Stimulated activated CD8-positive, alpha-beta memory T cell treated with anti-CD3 and anti-CD28 coated beads, Interleukin-4, amount 100 ng/mL, for 48 hours (primary cell): ENCODE data around the gene PLA2G6.

Source experiments
- DNase-seq: peaks from one replicate; pipeline ENCODE4 v3.0.0-alpha.2; 2020

PLA2G6 gene

DNA sequence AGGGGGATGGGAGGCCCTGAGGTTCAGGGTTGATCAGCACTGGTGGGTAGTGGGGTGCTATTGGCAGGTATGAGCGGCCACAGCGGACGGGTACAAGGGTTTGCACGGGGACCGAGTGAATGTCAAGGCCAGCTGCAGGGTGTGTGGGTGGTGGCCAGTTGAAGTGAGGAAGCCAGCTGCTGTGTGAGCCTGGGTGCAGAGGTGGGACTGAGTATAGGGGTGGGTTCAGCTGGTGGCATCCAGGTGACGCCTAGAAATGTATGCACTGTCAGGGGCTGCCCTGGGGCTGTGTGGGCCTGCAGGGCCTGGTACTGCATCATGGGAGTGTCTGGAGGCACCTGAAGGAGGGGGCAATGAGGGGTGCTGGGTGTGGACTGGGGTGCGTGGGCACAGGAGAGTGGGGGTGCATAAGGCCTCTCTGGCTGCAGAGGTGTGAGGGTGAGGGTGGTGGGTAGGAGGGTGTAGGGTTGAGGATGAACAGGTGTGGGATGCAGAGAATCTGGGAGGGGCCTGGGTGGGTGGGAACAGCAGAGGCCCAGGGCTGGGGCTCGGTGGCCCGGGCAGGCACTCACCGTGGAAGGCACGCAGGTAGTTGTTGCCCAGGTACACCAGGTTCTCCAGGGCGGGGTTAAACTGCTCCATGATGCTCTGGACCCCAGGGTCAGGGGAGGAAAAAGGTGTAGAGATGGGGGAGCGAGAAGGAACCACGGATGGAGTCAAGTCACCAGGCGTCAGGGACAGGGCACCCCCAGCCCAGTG lies 72.9 kb downstream of the PLA2G6 start:
- DNase-seq = no peak

DNA sequence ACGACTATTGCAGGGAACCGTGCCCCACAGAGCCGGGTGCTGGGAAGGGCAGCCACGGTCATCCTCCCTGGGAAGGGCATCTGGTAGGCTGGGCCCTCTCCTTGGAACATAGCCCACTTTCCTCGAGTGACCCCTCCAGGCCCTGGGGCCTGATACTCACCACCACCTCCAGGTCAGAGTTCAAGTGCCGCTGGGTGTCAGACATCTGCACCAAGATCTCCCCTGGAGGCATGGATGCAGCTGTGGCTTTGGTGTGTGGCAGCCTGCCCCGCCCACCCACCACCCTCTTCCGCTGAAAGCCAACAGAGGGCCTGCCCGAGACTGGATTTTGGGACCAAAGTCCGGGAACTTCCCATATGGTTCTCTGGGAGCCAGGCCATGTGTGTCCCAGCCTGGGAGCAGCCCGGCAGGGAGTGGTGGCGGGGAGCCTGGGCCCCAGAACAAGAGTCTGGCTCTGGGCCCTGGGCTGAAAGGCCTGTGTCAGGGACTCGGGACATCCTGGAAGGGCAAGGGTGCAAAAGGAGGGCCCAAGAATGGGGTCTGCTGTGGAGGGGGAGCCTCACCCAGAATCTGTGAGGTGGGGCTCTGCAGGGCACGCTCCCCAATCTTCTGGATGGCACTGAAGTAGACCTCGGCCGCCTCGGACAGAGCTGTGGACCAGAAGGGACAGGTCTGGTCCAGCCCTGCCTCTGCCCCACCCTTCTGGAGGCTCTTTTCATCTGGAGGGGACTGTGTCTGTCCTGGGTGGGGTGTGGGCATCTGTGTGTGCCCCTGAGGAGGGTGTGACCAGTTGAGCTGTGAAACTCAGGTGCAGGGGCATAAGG lies 73.7 kb downstream of the PLA2G6 start:
- no peak for DNase-seq

DNA sequence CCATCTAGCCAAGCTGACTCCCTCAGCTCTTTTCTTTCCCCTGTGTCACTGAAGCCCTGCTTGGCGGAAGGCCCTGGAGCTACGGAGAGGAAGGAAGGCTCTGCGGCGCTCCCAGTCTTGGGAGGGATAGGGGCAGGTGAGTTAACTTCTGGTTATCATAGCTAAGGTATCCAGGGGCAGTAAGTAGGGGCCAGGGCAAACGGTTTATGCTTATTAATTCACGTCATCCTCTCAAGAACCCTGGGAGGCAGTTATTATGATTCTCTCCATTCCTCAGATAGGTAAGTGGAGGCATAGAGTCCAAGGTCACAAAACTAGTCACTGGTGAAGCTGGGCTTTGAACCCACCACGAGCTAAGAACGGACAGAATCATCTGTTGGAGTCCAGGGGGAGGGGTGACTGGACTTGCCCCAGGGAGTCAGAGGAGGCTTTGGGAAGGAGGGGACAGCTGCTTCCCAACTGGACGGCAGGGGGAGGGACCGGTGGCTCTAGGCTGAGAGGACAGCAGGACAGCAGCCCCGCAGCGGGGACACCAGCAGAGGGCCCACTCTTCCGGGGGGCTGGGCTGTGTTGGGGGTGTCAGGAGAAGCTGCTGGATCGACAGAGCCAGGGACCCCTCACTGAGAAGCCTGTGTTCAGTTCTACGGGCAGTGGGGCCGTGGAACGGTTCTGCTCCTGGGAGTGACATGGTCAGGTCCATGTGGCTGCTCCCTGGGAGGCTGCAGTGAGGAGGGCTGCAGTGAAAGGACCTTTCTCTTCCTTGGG lies 74.6 kb downstream of the PLA2G6 start:
- no peak for DNase-seq

DNA sequence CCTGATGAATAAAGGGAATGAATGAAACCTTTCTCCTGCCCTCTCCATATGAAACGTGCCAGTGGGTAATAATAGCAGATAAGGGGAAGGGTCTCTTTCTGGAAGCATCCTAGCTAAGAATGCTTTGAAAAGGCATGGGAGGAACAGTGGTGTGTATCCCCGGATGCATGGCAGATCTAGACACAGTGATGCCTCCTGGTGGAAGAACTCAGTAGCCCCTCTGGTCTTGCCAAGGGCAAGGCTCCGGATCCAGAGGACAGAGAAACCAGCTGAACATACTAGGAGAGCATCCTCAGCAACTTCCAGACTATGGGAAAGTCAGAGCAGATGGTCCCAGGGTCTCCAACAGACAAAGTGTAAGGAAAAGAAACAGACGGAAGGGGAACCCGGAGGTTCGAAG lies 77.5 kb downstream of the PLA2G6 start:
- DNase-seq = no peak

DNA sequence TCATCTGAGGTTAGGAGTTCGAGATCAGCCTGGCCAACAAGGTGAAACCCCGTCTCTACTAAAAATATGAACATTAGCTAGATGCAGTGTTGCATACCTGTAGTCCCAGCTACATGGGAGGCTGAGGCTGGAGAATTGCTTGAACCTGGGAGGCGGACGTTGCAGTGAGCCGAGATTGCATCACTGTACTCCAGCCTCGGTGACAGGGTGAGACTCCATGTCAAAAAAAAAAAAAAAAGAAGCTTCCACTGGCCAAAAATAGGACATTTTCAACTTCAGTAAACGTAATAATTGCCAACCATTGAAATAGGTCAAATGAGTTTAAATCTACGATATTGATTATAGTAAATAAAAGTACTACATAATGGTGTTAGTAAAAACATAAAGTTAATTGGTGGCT lies 78.0 kb downstream of the PLA2G6 start:
- no peak for DNase-seq

DNA sequence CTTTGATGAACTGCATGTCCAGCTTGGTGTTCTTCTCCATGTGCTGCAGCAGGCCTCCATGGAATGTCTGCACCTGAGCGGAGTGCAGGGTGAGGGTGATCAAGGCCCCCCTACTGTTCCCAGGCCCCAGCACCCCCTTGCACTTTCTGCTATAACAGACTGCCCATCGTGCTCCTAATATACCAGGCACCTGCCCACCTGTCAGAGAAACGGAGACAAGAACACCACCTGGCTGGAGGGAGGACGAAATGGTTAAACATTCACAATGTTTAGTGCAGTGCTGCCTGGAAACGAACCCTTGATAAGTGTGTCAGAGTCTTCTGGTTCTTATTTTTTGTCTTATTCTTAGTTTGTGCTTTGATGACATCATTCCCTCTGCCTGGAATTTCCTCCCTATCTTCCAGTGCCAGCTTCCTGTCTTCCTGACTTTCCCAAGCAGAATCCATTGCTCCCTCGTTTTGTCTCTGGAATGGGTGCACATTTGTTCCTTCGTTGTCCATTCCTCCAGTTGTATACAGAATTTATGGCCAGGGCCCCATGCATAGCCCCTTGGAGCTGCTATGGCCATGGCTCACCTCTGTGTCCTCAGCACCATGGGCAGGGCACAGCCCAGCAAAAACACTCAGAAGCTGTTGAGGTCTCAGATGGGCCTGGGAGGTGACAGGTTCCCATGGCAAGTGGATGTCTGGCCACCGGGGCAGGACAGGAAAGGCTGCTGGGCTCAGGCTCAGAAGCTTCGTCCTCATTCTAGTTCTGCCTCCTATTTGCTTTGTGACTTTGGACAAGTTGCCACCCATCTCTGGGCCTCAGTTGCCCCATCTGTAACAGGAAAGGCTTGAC lies 83.0 kb downstream of the PLA2G6 start:
- DNase-seq = no peak

DNA sequence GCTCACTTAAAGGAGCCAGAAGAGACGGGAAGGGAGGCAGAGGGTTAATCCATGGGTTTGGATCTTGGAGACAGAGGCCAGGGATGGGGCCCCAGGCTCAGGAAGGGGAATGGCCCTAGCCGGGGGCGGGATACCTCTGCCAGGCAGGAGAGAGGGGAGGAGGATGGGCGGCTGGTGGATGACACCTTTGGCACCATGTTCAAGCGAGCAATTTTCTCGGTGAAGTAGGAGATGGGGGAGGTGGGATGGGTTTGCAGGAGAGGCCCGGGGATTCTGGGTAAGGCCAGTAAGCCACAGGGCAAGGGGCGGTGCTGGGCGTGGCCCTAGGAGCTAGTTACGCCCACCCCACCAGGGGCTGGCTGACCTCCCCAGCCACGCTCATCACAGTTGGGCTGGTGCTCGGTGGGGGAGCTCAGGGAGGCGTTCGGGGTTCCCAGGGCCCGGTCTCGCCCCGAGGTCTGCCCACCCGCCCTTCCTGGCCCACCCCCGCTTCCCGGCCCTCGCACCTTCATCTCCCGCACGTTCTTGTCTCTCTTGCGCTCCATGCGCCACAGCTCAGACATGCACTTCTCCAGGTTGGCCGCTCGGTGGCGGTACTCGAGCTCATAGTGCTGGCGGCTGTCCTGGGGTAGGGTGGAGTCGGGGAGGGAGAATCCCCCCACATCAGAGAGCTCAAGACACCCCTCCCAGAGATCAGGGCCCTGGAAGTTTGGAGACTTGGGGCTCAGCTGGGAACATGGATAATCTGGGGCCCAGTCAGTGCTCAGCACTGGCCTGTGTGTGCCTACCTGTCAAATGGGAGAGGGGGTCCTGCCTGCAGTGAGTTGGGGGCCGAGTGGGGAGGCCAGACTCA lies 83.8 kb downstream of the PLA2G6 start:
- no peak for DNase-seq

DNA sequence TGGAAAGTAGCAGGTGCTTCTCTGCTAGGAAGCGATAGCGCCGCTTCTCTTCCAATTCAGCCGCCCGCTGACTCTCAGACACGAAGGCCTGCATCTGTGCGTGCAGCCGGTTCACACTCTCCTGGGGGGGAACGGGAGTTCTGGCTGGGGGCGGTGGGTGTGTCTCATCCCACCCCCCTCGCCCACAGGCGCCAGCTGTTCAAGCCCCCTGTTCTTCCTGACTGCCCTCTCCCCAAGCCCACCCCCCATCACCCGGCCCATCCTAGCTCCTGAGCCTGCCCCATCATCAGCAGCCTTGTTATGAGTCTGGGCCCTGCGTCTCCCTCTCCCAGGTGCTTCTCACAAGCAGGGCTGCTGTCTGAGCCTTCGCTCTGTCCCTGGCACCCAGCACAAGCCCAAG lies 84.6 kb downstream of the PLA2G6 start:
- no peak for DNase-seq

DNA sequence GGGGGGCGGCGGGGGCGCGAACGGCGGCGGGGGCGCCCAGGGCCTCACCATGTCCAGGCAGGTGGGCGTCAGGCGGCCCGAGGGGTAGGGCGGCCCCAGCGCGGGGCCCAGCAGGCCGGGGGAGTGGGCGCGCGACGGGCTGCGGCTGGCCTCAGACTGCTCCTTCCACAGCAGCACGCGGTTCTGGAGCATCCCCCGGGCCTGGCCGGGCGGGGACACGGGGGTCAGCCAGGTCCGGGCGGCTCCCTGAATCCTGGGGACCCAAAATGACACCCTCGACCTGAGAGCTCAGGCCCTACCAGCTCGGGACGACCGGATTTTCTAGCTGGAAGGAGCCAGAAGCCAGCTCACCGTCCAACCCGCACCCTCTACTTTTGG lies 92.2 kb downstream of the PLA2G6 start:
- no peak for DNase-seq

DNA sequence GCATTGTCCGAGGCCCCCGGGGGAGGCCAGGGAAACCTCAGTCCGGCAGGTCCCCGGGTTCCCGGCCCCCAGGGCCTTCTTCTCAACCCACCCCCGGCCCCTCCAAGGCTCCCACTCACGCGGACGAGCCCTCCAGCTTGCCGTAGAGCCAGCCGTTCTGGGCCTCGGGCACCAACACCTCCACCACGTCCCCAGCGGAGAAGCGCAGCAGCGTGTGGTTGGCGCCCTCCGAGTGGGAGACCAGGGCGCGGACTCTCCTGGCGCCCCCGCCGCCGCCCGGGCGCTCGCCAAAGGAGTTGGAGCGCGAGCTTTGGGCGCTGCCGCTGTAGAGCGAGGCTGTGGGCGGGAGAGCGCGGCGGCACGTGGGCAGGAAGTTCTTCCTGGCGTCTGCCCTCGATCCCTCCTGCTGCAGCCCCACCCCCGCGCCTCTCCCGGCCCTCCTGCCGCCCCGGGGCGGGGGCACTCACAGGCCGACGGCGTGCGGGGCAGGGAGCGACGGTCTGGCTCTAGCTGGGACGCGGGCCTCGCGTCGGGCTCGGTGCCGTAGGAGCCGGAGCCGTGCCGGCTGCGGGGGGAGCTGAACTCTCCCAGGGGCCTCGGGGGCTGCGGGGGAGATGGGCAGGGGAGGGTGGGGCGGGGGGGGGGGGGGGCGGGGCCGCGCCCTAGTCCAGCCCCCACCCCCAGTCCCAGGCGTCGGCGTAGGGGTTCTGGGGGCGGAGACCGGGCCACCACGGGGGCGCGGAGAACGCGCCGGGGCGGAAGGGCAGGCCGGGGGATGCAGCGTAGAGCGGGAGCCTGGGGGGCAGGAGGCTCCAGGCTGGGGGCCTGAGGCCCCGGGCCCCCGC lies 92.8 kb downstream of the PLA2G6 start:
- DNase-seq = no peak

DNA sequence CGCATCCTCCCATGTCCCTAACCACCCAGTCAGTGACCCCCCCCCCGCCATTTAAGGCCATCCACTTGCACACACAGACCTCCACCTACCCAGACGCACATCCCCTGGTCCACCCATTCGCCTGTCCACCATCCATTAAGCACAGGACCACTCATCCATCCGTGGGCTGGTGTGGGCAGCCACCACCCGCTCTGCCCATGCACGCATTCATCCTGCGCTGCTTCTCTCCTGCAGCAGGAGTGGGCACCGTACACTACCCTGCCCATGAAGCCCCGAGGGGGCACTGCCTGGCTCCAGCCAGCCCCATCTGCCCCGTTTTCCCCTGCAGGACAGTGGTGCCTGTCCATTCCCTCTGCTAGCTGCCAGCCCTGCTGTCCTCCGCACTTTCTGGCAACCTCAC lies 93.8 kb downstream of the PLA2G6 start:
- no peak for DNase-seq

DNA sequence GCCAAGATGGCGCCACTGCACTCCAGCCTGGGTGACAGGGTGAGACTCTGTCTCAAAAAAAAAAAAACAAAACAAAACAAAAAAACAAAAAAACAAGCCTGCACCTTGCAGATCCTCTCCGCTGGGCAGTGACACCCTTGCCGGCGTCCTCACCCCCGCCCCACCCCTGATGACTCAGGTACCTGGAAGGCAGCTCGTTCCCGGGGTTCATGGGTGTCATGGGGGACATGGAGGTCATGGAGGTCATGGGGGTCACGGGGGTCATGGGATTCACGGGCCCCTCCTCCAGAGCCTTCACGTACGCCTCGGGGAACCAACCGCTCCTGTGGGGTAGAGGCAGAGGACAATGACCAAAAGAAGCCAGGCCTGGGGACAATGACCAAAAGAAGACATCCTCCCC lies 94.7 kb downstream of the PLA2G6 start:
- DNase-seq = no peak

DNA sequence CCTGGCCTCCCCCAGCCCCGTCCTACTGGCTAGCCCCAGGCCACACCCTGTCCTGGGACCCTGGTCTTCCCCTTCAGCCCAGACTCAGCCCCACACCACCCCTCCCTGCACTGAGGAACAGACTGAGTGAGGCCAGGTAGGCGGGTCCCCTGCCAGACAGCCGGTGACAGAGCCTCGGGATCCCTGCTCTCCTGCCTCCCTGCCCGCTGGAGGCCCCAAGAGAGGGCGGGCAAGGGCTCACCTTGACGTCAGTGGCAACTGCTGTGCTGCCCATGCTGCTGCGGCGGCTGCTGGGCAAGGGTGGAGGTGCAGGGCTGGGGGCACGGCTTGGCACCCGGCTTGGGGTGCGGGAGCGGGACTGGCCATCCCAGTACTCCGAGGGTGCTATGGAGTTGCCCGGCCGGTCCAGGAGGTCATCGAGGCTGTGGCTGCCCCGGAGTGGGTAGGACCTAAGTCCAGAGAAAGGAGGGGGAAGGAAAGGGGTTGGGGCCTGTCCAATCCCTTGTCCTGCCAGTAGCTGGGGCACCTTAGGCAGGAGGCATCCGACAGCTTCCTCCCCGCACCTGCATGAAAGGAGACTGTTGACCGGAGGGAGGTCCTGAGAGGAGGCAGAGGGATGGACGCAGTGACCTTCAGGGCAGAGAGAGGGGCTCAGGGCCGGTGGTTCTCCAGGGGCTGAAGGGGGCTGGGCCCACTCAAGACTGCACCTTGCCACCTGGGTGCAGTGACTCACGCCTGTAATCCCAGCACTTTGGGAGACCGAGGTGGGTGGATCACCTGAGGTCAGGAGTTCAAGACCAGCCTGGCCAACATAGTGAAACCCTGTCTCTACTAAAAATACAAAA lies 95.4 kb downstream of the PLA2G6 start:
- DNase-seq = no peak

DNA sequence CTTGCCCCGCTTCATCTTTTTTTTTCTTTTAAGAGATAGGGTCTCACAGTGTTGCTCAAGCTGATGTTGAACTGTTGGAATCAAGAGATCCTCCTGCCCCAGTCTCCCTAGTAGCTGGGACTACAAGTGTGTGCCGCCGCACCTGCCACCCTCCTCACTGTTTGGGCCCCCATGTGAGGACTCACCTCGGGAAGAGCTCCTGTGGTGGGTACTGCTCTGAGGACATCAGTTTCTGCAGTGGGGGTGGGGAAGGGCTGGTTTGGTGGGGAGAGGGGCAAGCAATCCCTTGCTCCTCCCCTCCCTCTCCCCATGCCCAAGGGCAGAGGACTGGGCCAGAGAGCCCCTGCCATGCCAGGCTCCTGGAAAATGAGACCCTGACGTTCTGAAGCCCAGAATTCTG lies 96.1 kb downstream of the PLA2G6 start:
- no peak for DNase-seq

DNA sequence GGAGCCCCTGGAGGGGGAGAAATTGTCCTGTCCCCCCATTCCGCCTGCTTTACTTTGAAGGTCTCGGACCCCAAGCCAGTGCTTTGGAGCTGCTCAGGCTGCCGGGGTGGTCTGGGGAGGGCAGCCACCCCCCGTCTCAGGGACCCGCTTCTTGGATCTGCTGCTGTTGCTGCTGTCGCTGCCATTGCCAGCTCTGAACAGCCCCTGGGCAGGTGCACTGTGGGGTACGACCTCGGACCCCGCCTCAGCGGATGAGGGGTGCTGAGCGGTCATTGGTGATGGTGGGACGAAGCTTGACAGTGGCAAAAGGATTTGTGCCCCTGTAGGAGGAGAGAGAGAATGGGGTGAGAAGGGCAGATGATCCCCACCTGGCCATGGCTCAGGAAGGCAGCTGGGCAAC lies 96.6 kb downstream of the PLA2G6 start:
- DNase-seq = no peak

DNA sequence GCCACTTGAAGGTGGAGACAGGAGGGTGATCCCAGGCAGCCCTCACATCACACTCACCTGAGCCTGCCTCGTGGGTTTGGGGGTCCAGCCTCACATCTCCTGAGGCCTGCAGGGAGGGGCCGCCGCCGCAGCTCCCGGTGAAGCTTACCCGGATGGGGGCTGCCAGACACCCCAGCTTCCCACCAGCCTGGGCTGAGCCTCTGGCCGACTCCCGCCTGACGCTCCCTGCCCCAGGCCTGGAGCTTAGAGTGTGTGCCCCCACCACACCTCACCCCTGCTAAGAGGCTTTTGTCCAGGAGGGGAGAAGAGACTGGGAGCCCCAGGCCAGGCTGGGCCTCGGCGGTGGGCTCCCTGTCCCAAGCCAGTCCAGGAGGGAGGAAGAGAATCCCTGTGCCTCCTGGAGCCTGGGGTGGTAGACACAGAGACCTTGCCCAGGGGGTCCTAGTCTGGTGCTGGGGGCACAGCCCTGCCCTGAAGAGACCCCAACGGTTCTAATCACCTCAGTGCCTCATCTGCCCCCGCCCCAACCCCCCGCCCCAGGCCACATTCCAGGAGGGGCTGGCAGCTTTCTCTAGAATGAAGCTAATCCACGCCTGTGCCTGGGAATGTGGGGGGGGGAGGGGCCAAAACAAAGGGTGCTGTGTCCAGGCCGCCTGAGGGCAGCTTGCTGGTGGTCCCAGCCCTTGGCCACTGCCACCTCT lies 97.5 kb downstream of the PLA2G6 start, which contains the start of gene SLC16A8:
TSS of gene SLC16A8 (minus strand) at position 254 of the 701 bp plus-strand sequence. CDS start 1,311 bp downstream, outside the sequence.
- DNase-seq = no peak

DNA sequence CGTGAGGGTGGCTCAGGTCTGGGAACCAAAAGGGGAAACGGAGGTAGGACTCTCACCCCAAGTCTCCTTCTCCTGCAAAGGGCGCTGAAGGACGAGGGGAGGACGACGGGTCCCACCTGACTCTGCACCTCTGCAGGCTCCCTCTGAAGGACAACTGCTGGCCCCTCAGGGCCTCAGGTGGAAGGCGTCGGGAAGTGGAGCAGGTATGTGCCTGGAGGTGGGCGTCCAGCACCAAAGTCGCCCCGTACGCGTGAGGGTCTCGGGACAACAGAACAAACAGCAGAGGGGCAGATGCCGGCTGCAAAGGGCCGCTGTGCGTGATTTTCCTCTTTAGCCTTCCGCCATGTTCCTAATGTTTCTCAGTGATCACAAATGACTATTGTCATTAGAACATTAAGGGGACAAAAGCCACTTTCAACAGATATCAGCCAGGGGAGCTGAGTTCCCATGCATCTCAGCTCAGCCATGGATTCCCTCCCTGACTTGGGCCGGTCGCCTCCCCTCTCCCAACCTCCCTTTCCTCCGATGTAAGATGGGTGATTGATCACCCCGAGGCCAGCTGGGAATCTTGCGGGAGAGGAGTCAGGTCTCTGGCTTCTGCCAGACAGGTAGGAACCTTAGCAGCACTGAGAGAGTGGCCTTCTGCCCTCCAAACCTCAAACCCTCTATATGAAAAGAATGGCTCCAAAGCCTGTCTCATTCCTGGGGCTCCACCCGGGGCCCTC lies 98.5 kb downstream of the PLA2G6 start:
- no peak for DNase-seq
